Duodenal mucosa (tissue), 2 donors: ENCODE results near the gene CORO7.
"Not testable (repeated sequence)": the region's sequence is repeated elsewhere in the genome, so short reads cannot be mapped to it uniquely, and the experiment has no call there.

ENCODE experiments used
- H3K27ac ChIP-seq: one replicate; pipeline ENCODE4 v1.7.0; 2013; ENCODE audit warnings: low read depth, low read length
- H3K27me3 ChIP-seq, 2 donors: one replicate each; pipeline ENCODE4 v1.7.0; 2013; ENCODE audit warnings: low read length in 2 of 2, control low read depth in 1 of 2; ENCODE audit not compliant: insufficient read depth in 2 of 2, control insufficient read depth in 1 of 2
- H3K36me3 ChIP-seq, 2 donors: one replicate each; pipeline ENCODE4 v1.7.0; 2013; ENCODE audit warnings: low read length in 2 of 2, control low read depth in 1 of 2; ENCODE audit not compliant: insufficient read depth in 2 of 2, control insufficient read depth in 1 of 2
- H3K4me1 ChIP-seq, 2 donors: one replicate each; pipeline ENCODE4 v1.7.0; 2013; ENCODE audit warnings: low read length in 2 of 2, control low read depth in 1 of 2; ENCODE audit not compliant: insufficient read depth in 2 of 2, control insufficient read depth in 1 of 2
- H3K4me3 ChIP-seq, 2 donors: one replicate each; pipeline ENCODE4 v1.7.0; 2013; ENCODE audit warnings: low read length in 2 of 2, low read depth in 1 of 2
- H3K9ac ChIP-seq, 2 donors: one replicate each; pipeline ENCODE4 v1.7.0; 2013; ENCODE audit warnings: low read length in 2 of 2, low read depth in 1 of 2
- H3K9me3 ChIP-seq, 2 donors: one replicate each; pipeline ENCODE4 v1.7.0; 2013; ENCODE audit warnings: low read length in 2 of 2, control low read depth in 1 of 2; ENCODE audit not compliant: control insufficient read depth in 1 of 2

Gene CORO7

GRCh38 chr16:4344983-4345835, 71.2 kb downstream of the CORO7 start:
- Histone ChIP-seq H3K9me3 (no peaks in the 10 kb centered on the region), H3K9ac (no peak overlapping the region), H3K27ac (no peak overlapping the region), H3K4me1 (peaks cover 0 to 5% of the 10 kb centered on the region in 2 donors), H3K36me3 (peaks cover 7 to 18% of the 10 kb centered on the region in 2 donors), H3K27me3 (no peaks in the 10 kb centered on the region), H3K4me3 (no peak overlapping the region)

- H3K27me3 ChIP-seq, H3K4me1 ChIP-seq, H3K27ac ChIP-seq, H3K9me3 ChIP-seq, H3K9ac ChIP-seq, H3K4me3 ChIP-seq: not testable (repeated sequence)
- peaks cover 7 to 23% of the 10 kb centered on the region in 2 donors for H3K36me3 ChIP-seq
Observed at GRCh38 chr16:4344300-4344982, 72.0 kb downstream of the CORO7 start.

- Histone ChIP-seq H3K4me3 (no peak overlapping the region), H3K9me3 (no peaks in the 10 kb centered on the region), H3K9ac (no peak overlapping the region), H3K27ac (no peak overlapping the region), H3K36me3 (peaks cover 7 to 27% of the 10 kb centered on the region in 2 donors), H3K27me3 (no peaks in the 10 kb centered on the region), H3K4me1 (peaks cover 0 to 5% of the 10 kb centered on the region in 2 donors)
Observed at GRCh38 chr16:4342866-4343744, 73.3 kb downstream of the CORO7 start.

GRCh38 chr16:4341250-4341649, 75.1 kb downstream of the CORO7 start:
- H3K9me3 ChIP-seq = no peaks in the 10 kb centered on the region
- H3K27me3 ChIP-seq = no peaks in the 10 kb centered on the region
- no peak overlapping the region for H3K4me3 ChIP-seq
- H3K4me1 ChIP-seq = peaks cover 0 to 5% of the 10 kb centered on the region in 2 donors
- no peak overlapping the region for H3K9ac ChIP-seq
- H3K27ac ChIP-seq = no peak overlapping the region
- peaks cover 7 to 23% of the 10 kb centered on the region in 2 donors for H3K36me3 ChIP-seq

- Histone ChIP-seq H3K4me1 (no peaks in the 10 kb centered on the region), H3K9me3 (no peaks in the 10 kb centered on the region), H3K27ac (no peak overlapping the region), H3K36me3 (peaks cover 5 to 23% of the 10 kb centered on the region in 2 donors), H3K4me3 (no peak overlapping the region), H3K27me3 (no peaks in the 10 kb centered on the region), H3K9ac (no peak overlapping the region)
Observed at GRCh38 chr16:4340443-4340842, 76.0 kb downstream of the CORO7 start.

GRCh38 chr16:4339909-4340308, 76.5 kb downstream of the CORO7 start:
- Histone ChIP-seq H3K9me3 (no peaks in the 10 kb centered on the region), H3K4me1 (no peaks in the 10 kb centered on the region), H3K27ac (no peak overlapping the region), H3K27me3 (no peaks in the 10 kb centered on the region), H3K9ac (no peak overlapping the region), H3K36me3 (peaks cover 5 to 25% of the 10 kb centered on the region in 2 donors), H3K4me3 (no peak overlapping the region)

GRCh38 chr16:4339455-4339854, 76.9 kb downstream of the CORO7 start:
- Histone ChIP-seq H3K27me3 (no peaks in the 10 kb centered on the region), H3K9ac (no peak overlapping the region), H3K4me1 (no peaks in the 10 kb centered on the region), H3K36me3 (peaks cover 5 to 29% of the 10 kb centered on the region in 2 donors), H3K27ac (no peak overlapping the region), H3K9me3 (no peaks in the 10 kb centered on the region), H3K4me3 (no peak overlapping the region)

- no peak overlapping the region for H3K4me3 ChIP-seq
- no peaks in the 10 kb centered on the region for H3K9me3 ChIP-seq
- H3K27me3 ChIP-seq = no peaks in the 10 kb centered on the region
- H3K9ac ChIP-seq = no peak overlapping the region
- H3K36me3 ChIP-seq = peaks cover 5 to 29% of the 10 kb centered on the region in 2 donors
- H3K27ac ChIP-seq = no peak overlapping the region
- H3K4me1 ChIP-seq = no peaks in the 10 kb centered on the region
Observed at GRCh38 chr16:4338712-4339299, 77.6 kb downstream of the CORO7 start.

GRCh38 chr16:4338125-4338582, 78.2 kb downstream of the CORO7 start:
- peaks cover 5 to 29% of the 10 kb centered on the region in 2 donors for H3K36me3 ChIP-seq
- no peaks in the 10 kb centered on the region for H3K9me3 ChIP-seq
- peaks cover 0 to 4% of the 10 kb centered on the region in 2 donors for H3K27me3 ChIP-seq
- no peaks in the 10 kb centered on the region for H3K4me1 ChIP-seq
- no peak overlapping the region for H3K4me3 ChIP-seq
- no peak overlapping the region for H3K9ac ChIP-seq
- no peak overlapping the region for H3K27ac ChIP-seq
